ENCODE measurements around the gene GMEB2.

DNA sequence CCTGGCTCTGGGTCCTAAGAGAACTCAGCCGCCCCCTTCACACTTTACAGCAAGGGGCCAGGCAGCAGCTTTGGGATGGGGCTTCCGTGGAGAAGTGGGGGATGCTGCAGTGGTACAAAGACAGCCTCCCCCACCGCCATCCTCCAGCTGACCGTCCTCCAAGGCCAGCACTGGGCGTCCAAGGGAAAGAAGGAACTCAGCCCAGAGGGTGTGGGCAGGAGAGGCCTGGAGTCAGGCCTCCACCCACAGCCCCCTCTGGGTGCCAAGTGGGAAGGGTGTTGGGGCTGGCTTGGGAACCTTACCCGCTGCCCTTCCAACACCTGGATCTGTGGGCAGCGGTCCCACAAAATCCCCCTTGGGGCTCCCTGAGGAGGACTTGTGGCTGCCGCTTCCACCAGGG, 13.2 kb upstream of the GMEB2 start:
- TF ChIP-seq, protein P1, sequence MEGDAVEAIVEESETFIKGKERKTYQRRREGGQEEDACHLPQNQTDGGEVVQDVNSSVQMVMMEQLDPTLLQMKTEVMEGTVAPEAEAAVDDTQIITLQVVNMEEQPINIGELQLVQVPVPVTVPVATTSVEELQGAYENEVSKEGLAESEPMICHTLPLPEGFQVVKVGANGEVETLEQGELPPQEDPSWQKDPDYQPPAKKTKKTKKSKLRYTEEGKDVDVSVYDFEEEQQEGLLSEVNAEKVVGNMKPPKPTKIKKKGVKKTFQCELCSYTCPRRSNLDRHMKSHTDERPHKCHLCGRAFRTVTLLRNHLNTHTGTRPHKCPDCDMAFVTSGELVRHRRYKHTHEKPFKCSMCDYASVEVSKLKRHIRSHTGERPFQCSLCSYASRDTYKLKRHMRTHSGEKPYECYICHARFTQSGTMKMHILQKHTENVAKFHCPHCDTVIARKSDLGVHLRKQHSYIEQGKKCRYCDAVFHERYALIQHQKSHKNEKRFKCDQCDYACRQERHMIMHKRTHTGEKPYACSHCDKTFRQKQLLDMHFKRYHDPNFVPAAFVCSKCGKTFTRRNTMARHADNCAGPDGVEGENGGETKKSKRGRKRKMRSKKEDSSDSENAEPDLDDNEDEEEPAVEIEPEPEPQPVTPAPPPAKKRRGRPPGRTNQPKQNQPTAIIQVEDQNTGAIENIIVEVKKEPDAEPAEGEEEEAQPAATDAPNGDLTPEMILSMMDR (IDR thresholded peaks at IDR 0.05), result no peak
- TF ChIP-seq EZH2phosphoT487 (IDR thresholded peaks at IDR 0.05), result no peak
- TF ChIP-seq EZH2 (IDR thresholded peaks at IDR 0.05), result no peak
